K562 (cell line): ENCODE results near the gene SOWAHD. TPM values are rescaled to one million over a fixed set of nuclear protein-coding genes. Genes with fewer than 3 reads are reported as not detected.

Experiments
- ATAC-seq: fragments of 200-7000 bp; cut with Tn5 transposase; 3 replicates; pipeline ENCODE4 v1.9.1; 2020; ENCODE audit warnings: moderate library complexity
- BruUV-seq: library from RNA; stranded (reverse); fragments of 400-500 nt; replicated peaks from 2 replicates; lab custom pipeline; 2021; lab: Mats Ljungman, UMichigan
- CTCF ChIA-PET: fragments of 300-600 bp; formaldehyde crosslinking; extraction: SDS; loops from one replicate; lab custom pipeline; 2021; ENCODE audit warnings: low intra/inter-chr PET ratio; lab: Yijun Ruan, JAX
- POLR2A ChIA-PET: fragments of 300-600, 350-650 bp; sonication (Branson Sonifier 250); formaldehyde crosslinking; extraction: SDS; loops from one replicate; lab custom pipeline; 2021; ENCODE audit warnings: antibody characterized with exemption, inconsistent platforms; lab: Yijun Ruan, JAX
- DNase-seq, 4 experiments: peaks; one replicate each; pipeline versions ENCODE4 v3.0.0 to v3.0.0-alpha.2; 2011 to 2018; ENCODE audit warnings: low spot score in 3 of 4, mixed read lengths in 3 of 4; ENCODE audit errors: extremely low read depth in 1 of 4
- FAIRE-seq: peaks from 2 replicates; lab custom pipeline; 2011; peaks lifted over from hg19 to GRCh38; lab: Jason Lieb, UNC
- H2AFZ ChIP-seq: 2 replicates; pipeline ENCODE4 v1.6.0; 2011; ENCODE audit warnings: low read depth, low read length, control low read depth, inconsistent platforms
- H3K27ac ChIP-seq: fragments of 200-600 bp; 3 replicates; pipeline ENCODE4 v1.8.0; 2011; ENCODE audit warnings: low read depth, mild to moderate bottlenecking, control low read depth, inconsistent platforms, low read length, moderate library complexity, mixed read lengths; ENCODE audit errors: extremely low read depth
- H3K27me3 ChIP-seq, 2 experiments: fragments of 300-600 bp in 1 of 2; 2 replicates in 1 of 2; 3 replicates in 1 of 2; pipeline versions ENCODE4 v1.6.0 to v1.8.0; 2011; ENCODE audit warnings: inconsistent platforms in 2 of 2, low read length in 2 of 2, mild to moderate bottlenecking in 1 of 2, mixed read lengths in 1 of 2, moderate library complexity in 1 of 2; ENCODE audit not compliant: control insufficient read depth in 2 of 2, insufficient read depth in 2 of 2
- H3K36me3 ChIP-seq: fragments of 300-600 bp; 3 replicates; pipeline ENCODE4 v1.8.0; 2011; ENCODE audit warnings: mild to moderate bottlenecking, low read length, inconsistent platforms; ENCODE audit not compliant: control insufficient read depth, insufficient read depth
- H3K4me1 ChIP-seq, 2 experiments: fragments of 200-600 bp in 1 of 2; replicated peaks in 1 of 2; 2 replicates in 1 of 2; 3 replicates in 1 of 2; pipeline versions ENCODE4 v1.5.1 to v1.8.0; 2011; ENCODE audit warnings: inconsistent platforms in 2 of 2, low read length in 2 of 2, mild to moderate bottlenecking in 1 of 2, mixed read lengths in 1 of 2, moderate library complexity in 1 of 2; ENCODE audit not compliant: control insufficient read depth in 2 of 2, insufficient read depth in 2 of 2
- H3K4me2 ChIP-seq: 2 replicates; pipeline ENCODE4 v1.6.1; 2011; ENCODE audit warnings: low read length, control low read depth, inconsistent platforms, mixed read lengths; ENCODE audit not compliant: insufficient read depth
- H3K4me3 ChIP-seq: fragments of 200-600 bp; sonication (generic), shearing (Covaris generic); 2 replicates; pipeline ENCODE4 v1.5.1; 2016; ENCODE audit warnings: control low read depth, inconsistent platforms
- H3K79me2 ChIP-seq: fragments of 200-600 bp; 3 replicates; pipeline ENCODE4 v1.8.0; 2011; ENCODE audit warnings: low read length, inconsistent platforms; ENCODE audit not compliant: control insufficient read depth, insufficient read depth
- H3K9ac ChIP-seq, 2 experiments: 2 replicates each; pipeline versions ENCODE4 v1.6.0 to v1.6.1; 2011; ENCODE audit warnings: low read depth in 2 of 2, low read length in 2 of 2, control low read depth in 1 of 2, inconsistent platforms in 1 of 2, mild to moderate bottlenecking in 1 of 2, mixed read lengths in 1 of 2; ENCODE audit not compliant: insufficient read depth in 1 of 2
- H3K9me1 ChIP-seq: one replicate; pipeline ENCODE4 v1.6.0; 2011; ENCODE audit warnings: inconsistent platforms, mild to moderate bottlenecking, low read length, moderate library complexity; ENCODE audit not compliant: control insufficient read depth, insufficient read depth
- H3K9me3 ChIP-seq: replicated peaks from 2 replicates; pipeline ENCODE4 v1.5.1; 2011; ENCODE audit warnings: low read depth, low read length, inconsistent platforms; ENCODE audit not compliant: control insufficient read depth, insufficient read depth
- H4K20me1 ChIP-seq: replicated peaks from 2 replicates; pipeline ENCODE4 v1.6.1; 2011; ENCODE audit warnings: low read length, inconsistent platforms, mixed read lengths; ENCODE audit not compliant: control insufficient read depth, insufficient read depth
- E2F1 ChIP-seq: sonication (generic); formaldehyde crosslinking; IDR thresholded peaks from 2 replicates; pipeline ENCODE4 v1.8.1; 2023; ENCODE audit warnings: mild to moderate bottlenecking, missing genetic modification reagents, moderate library complexity
- GATAD2B ChIP-seq: fragments of 450-650 bp; IDR thresholded peaks from 2 replicates; pipeline ENCODE4 v1.6.1; 2017; ENCODE audit warnings: mild to moderate bottlenecking, borderline replicate concordance
- GTF2B ChIP-seq: IDR thresholded peaks from 2 replicates; pipeline ENCODE4 v1.6.1; 2011; ENCODE audit not compliant: insufficient read length; ENCODE audit errors: extremely low read depth
- KAT2B ChIP-seq: IDR thresholded peaks from one replicate; pipeline ENCODE4 v1.6.1; 2012; ENCODE audit warnings: low read depth, mild to moderate bottlenecking, control low read depth, inconsistent platforms, low read length, moderate library complexity
- KDM1A ChIP-seq, 2 experiments: fragments of 450-650 bp; IDR thresholded peaks; 2 replicates each; pipeline ENCODE4 v1.6.1; 2016; ENCODE audit warnings: mild to moderate bottlenecking in 2 of 2
- KLF1 ChIP-seq: fragments of 450-650 bp; IDR thresholded peaks from 2 replicates; pipeline ENCODE4 v1.6.1; 2016; ENCODE audit warnings: missing genetic modification characterization, missing compliant biosample characterization
- MCM3 ChIP-seq: fragments of 450-650 bp; IDR thresholded peaks from 2 replicates; pipeline ENCODE4 v1.6.1; 2016
- PHB2 ChIP-seq: fragments of 450-650 bp; IDR thresholded peaks from 2 replicates; pipeline ENCODE4 v1.6.1; 2017; ENCODE audit warnings: low read depth
- PML ChIP-seq: IDR thresholded peaks from 2 replicates; pipeline ENCODE4 v1.6.1; 2012; ENCODE audit warnings: low read length, inconsistent platforms
- POLR2AphosphoS5 ChIP-seq: IDR thresholded peaks from 2 replicates; pipeline ENCODE4 v1.6.1; 2011; ENCODE audit warnings: mild to moderate bottlenecking, low read depth, low read length, moderate library complexity; ENCODE audit not compliant: control insufficient read depth, insufficient read depth
- POLR2B ChIP-seq: fragments of 450-650 bp; IDR thresholded peaks from 2 replicates; pipeline ENCODE4 v1.6.1; 2018; ENCODE audit warnings: low read depth; ENCODE audit not compliant: partially characterized antibody
- RBM17 ChIP-seq: fragments of 200-400 bp; formaldehyde crosslinking; IDR thresholded peaks from 2 replicates; pipeline ENCODE4 v1.6.1; 2017; ENCODE audit warnings: low read depth, mild to moderate bottlenecking, low read length, borderline replicate concordance
- STAG1 ChIP-seq: sonication (generic); formaldehyde crosslinking; IDR thresholded peaks from 2 replicates; pipeline ENCODE4 v1.5.0; 2020; ENCODE audit warnings: missing genetic modification reagents, borderline replicate concordance
- ZNF436 ChIP-seq: fragments of 250-450, 450-650 bp; sonication (Bioruptor Pico); formaldehyde crosslinking; IDR thresholded peaks from 2 replicates; pipeline ENCODE4 v1.7.0; 2020; ENCODE audit warnings: mild to moderate bottlenecking
- ZNF696 ChIP-seq: fragments of 250-450 bp; sonication (Bioruptor Pico); conservative IDR thresholded peaks from 2 replicates; pipeline ENCODE4 v1.4.0; 2020; ENCODE audit warnings: mild to moderate bottlenecking, moderate library complexity
- WGBS: fragments of 100-300 bp; shearing (Covaris generic); methylation state at CpG from one replicate; pipeline ENCODE4 v1.1.6; 2016; ENCODE audit warnings: low coverage, mixed read lengths; ENCODE audit not compliant: insufficient coverage; ENCODE audit errors: missing lambda C conversion rate; 5-methylcytosine and 5-hydroxymethylcytosine counted together
- in situ Hi-C: fragments of 300-500 bp; cut with MboI; formaldehyde crosslinking; loops from 4 replicates; pipeline ENCODE4 v1.15.0; 2018; ENCODE audit warnings: inconsistent platforms, mixed read lengths
- intact Hi-C: fragments of 100-400 bp; cut with micrococcal nuclease; formaldehyde crosslinking; loops from 2 replicates; pipeline ENCODE4 v1.14.2; 2022
- polyA plus RNA-seq, 8 experiments: library from polyadenylated mRNA; depleted of rRNA in 4 of 8; stranded (reverse) in 5 of 8; unstranded in 3 of 8; fragments of >200 nt; fragmentation: Nextera tagmentation in 2 of 8; fragmentation: Illumina TruSeq in 1 of 8; extraction: Ambion mirVana in 2 of 8; extraction: Trizol in 1 of 8; gene quantifications; 2 replicates each; pipeline versions ENCODE4 v1.2.1 to v1.2.3, GENCODE V29; 2011 to 2014; ENCODE audit warnings: inconsistent platforms in 1 of 8, missing spikeins in 1 of 8
- total RNA-seq, 7 experiments: library from RNA; depleted of rRNA in 6 of 7; stranded (reverse); fragments of >200 nt in 6 of 7; fragmentation: Illumina TruSeq in 2 of 7; extraction: Trizol in 2 of 7; gene quantifications; 2 replicates each; pipeline versions ENCODE4 v1.2.1 to v1.2.3, GENCODE V29; 2011 to 2021; ENCODE audit warnings: low replicate concordance in 1 of 7

SOWAHD gene
- total and polyA plus RNA-seq, 9 of the 15 experiments (the other 6 are each of a cell fraction or from before 2014, with no cell fraction given) = 0.13 to 0.29 TPM; not detected in 7

- POLR2A ChIA-PET = interaction anchor here (1.2 kb wide), 1 partner anchor 8 kb away, joined by 4 read pairs; no protein-coding TSS in a partner anchor
- DNase-seq = no peak
- peaks cover 14 to 54% of the 10 kb centered on the region in 2 experiments; a peak in 3 of 5 replicates for H3K27me3 ChIP-seq
- no peak for FAIRE-seq
- no peak overlapping the region for H3K27ac ChIP-seq
- TF ChIP-seq E2F1 (CRISPR knock-in tag) (no peak), KAT2B (no peak), GTF2B (no peak), PML (no peak), KLF1 (tag) (no peak), GATAD2B (no peak), MCM3 (no peak), ZNF436 (CRISPR knock-in tag) (no peak), POLR2AphosphoS5 (no peak), PHB2 (no peak), POLR2B (no peak), STAG1 (no peak), ZNF696 (CRISPR knock-in tag) (no peak), RBM17 (no peak), KDM1A (IDR thresholded peaks at IDR 0.05) (no peak)
- TF ChIP-seq, all 486 proteins: peak for 0
- 4% methylated on average over 3 of the region's 6 CpGs for WGBS
- ATAC-seq = no peak
- Histone ChIP-seq H4K20me1 (no peaks in the 10 kb centered on the region), H2AFZ (no peak overlapping the region), H3K9me1 (no peaks in the 10 kb centered on the region), H3K79me2 (no peaks in the 10 kb centered on the region), H3K4me3 (no peak overlapping the region), H3K36me3 (no peaks in the 10 kb centered on the region), H3K9me3 (no peaks in the 10 kb centered on the region), H3K4me1 (no peaks in the 10 kb centered on the region), H3K4me2 (no peak overlapping the region), H3K9ac (no peak overlapping the region)
- CTCF ChIA-PET = no interaction called here
- no TSS peak for BruUV-seq
- intact Hi-C loops (no loop called here), in situ Hi-C loops (no loop called here)
These were observed 22.9 kb upstream of the SOWAHD start for GRCh38 chrX:119735467-119735866.
